PC-9 (cell line): Measurements from ENCODE around the gene ITGB5. TPM values are rescaled to one million over a fixed set of nuclear protein-coding genes. Genes with fewer than 3 reads are reported as not detected.

Experiments
- BruUV-seq: library from RNA; stranded (reverse); fragments of 400-500 nt; replicated peaks from 2 replicates; lab custom pipeline; 2021; lab: Mats Ljungman, UMichigan
- CTCF ChIA-PET: fragments of 300-600 bp; sonication (Branson Sonifier 250); formaldehyde crosslinking; loops from one replicate; lab custom pipeline; 2022; ENCODE audit warnings: antibody characterized with exemption; lab: Charles Lee
- POLR2A ChIA-PET: fragments of 300-600 bp; sonication (Branson Sonifier 250); formaldehyde crosslinking; loops from one replicate; lab custom pipeline; 2022; ENCODE audit warnings: antibody characterized with exemption; ENCODE audit not compliant: unreplicated experiment; lab: Charles Lee
- DNase-seq, 2 experiments: peaks; one replicate each; pipeline versions ENCODE4 v3.0.0 to v3.0.0-alpha.2; 2015 to 2022; ENCODE audit warnings: mixed read lengths in 1 of 2
- H2AFZ ChIP-seq: fragments of 200-600 bp; sonication (generic); 2 replicates; pipeline ENCODE4 v1.8.1; 2017; ENCODE audit warnings: antibody characterized with exemption
- H3F3A ChIP-seq: fragments of 200-600 bp; sonication (generic); 2 replicates; pipeline ENCODE4 v1.8.1; 2017; ENCODE audit warnings: antibody characterized with exemption, mild to moderate bottlenecking, low read depth; ENCODE audit not compliant: insufficient read depth
- H3K27ac ChIP-seq: fragments of 200-600 bp; sonication (generic); 2 replicates; pipeline ENCODE4 v1.6.1; 2016; ENCODE audit warnings: mixed run types
- H3K27me3 ChIP-seq: fragments of 200-600 bp; sonication (generic); 2 replicates; pipeline ENCODE4 v1.6.1; 2016; ENCODE audit warnings: low read depth, mixed run types; ENCODE audit not compliant: insufficient read depth
- H3K36me3 ChIP-seq: fragments of 200-600 bp; sonication (generic); 2 replicates; pipeline ENCODE4 v1.6.1; 2016; ENCODE audit warnings: low read depth, mixed run types
- H3K4me1 ChIP-seq: fragments of 200-600 bp; sonication (generic); replicated peaks from 2 replicates; pipeline ENCODE4 v1.6.1; 2016; ENCODE audit warnings: mixed run types; ENCODE audit not compliant: insufficient read depth
- H3K4me2 ChIP-seq: fragments of 200-600 bp; sonication (generic); 2 replicates; pipeline ENCODE4 v1.6.1; 2017; ENCODE audit warnings: mixed run types
- H3K4me3 ChIP-seq: fragments of 200-600 bp; sonication (generic); 2 replicates; pipeline ENCODE4 v1.6.1; 2016; ENCODE audit warnings: mixed run types
- H3K79me2 ChIP-seq: fragments of 200-600 bp; sonication (generic); 2 replicates; pipeline ENCODE4 v1.6.1; 2017; ENCODE audit warnings: low read depth, mixed run types
- H3K9me2 ChIP-seq: fragments of 200-600 bp; sonication (generic); 2 replicates; pipeline ENCODE4 v1.8.1; 2017; ENCODE audit warnings: mild to moderate bottlenecking; ENCODE audit not compliant: insufficient read depth
- H3K9me3 ChIP-seq: fragments of 200-600 bp; sonication (generic); 2 replicates; pipeline ENCODE4 v1.8.1; 2016; ENCODE audit warnings: low read depth; ENCODE audit not compliant: insufficient read depth
- H4K20me1 ChIP-seq: fragments of 200-600 bp; sonication (generic); 2 replicates; pipeline ENCODE4 v1.8.1; 2017; ENCODE audit not compliant: insufficient read depth
- CTCF ChIP-seq: fragments of 200-600 bp; sonication (generic); conservative IDR thresholded peaks from 2 replicates; pipeline ENCODE4 v1.6.1; 2017; ENCODE audit warnings: mixed run types, antibody characterized with exemption, mild to moderate bottlenecking, moderate library complexity
- EZH2 ChIP-seq: fragments of 200-600 bp; sonication (generic); IDR thresholded peaks from 2 replicates; pipeline ENCODE4 v1.8.0; 2017; ENCODE audit warnings: antibody characterized with exemption, low read depth
- intact Hi-C: fragments of 100-400 bp; cut with micrococcal nuclease; formaldehyde crosslinking; loops from one replicate; pipeline ENCODE4 v1.10.0; 2022; ENCODE audit not compliant: unreplicated experiment
- total RNA-seq: library from RNA; stranded (reverse); gene quantifications from 2 replicates; pipeline ENCODE4 v1.2.3, GENCODE V29; 2021

ITGB5 gene
- total RNA-seq, 1 experiment from 2014 or later, result 226 TPM

- Histone ChIP-seq H3K9me3 (no peaks in the 10 kb centered on the region), H3K9me2 (no peaks in the 10 kb centered on the region), H3K79me2 (peaks cover 80% of the 10 kb centered on the region), H3K4me1 (peaks cover 86% of the 10 kb centered on the region), H3K36me3 (peaks cover 14% of the 10 kb centered on the region; the same call in 1 of the 2 replicates), H3K4me3 (no peak overlapping the region), H4K20me1 (no peaks in the 10 kb centered on the region), H3K27ac (no peak overlapping the region), H3K4me2 (no peak overlapping the region), H3F3A (peaks cover 53% of the 10 kb centered on the region), H3K27me3 (no peaks in the 10 kb centered on the region), H2AFZ (no peak overlapping the region)
- no TSS peak for BruUV-seq
- ChIA-PET CTCF (interaction anchor here (0.6 kb wide), 1 partner anchor 123 kb away, joined by 13 read pairs; no protein-coding TSS in a partner anchor), POLR2A (no interaction called here)
- TF ChIP-seq CTCF, result no peak
- TF ChIP-seq EZH2, result no peak
- DNase-seq, result no peak
- intact Hi-C loops, result no loop called here
These were observed 5.0 kb downstream of the ITGB5 start for GRCh38 chr3:124881976-124882697.

- H3K9me3 ChIP-seq, result no peaks in the 10 kb centered on the region
- H2AFZ ChIP-seq, result no peak overlapping the region
- peak overlapping the region; percentile 85 for H3K27ac ChIP-seq
- H4K20me1 ChIP-seq, result no peaks in the 10 kb centered on the region
- no peaks in the 10 kb centered on the region for H3K9me2 ChIP-seq
- peaks cover 89% of the 10 kb centered on the region for H3K4me1 ChIP-seq
- H3K36me3 ChIP-seq, result peaks cover 9% of the 10 kb centered on the region; the same call in 1 of the 2 replicates
- no peak for DNase-seq
- H3K4me3 ChIP-seq, result no peak overlapping the region; the same call in 1 of the 2 replicates
- H3F3A ChIP-seq, result peaks cover 49% of the 10 kb centered on the region
- intact Hi-C loops, result loop anchor here (1.0 to 2.0 kb wide), 4 partner anchors 8 to 87 kb away; partner anchors contain the start of gene ITGB5
- TF ChIP-seq CTCF (no peak), EZH2 (no peak)
- H3K4me2 ChIP-seq, result peak overlapping the region; percentile 68
- peaks cover 86% of the 10 kb centered on the region for H3K79me2 ChIP-seq
- no peaks in the 10 kb centered on the region for H3K27me3 ChIP-seq
- no TSS peak for BruUV-seq
- ChIA-PET POLR2A (no interaction called here), CTCF (no interaction called here)
These were observed 7.9 kb downstream of the ITGB5 start for GRCh38 chr3:124879337-124879680.

GRCh38 chr3:124878561-124879336, 8.4 kb downstream of the ITGB5 start:
- no peaks in the 10 kb centered on the region for H3K27me3 ChIP-seq
- peak; percentile 80 to 98 for DNase-seq
- CTCF ChIA-PET, result no interaction called here
- H3K9me3 ChIP-seq, result no peaks in the 10 kb centered on the region
- no peaks in the 10 kb centered on the region for H3K9me2 ChIP-seq
- H3F3A ChIP-seq, result peaks cover 49% of the 10 kb centered on the region
- no TSS peak for BruUV-seq
- H4K20me1 ChIP-seq, result no peaks in the 10 kb centered on the region
- H2AFZ ChIP-seq, result no peak overlapping the region
- peak overlapping the region; percentile 68 for H3K4me2 ChIP-seq
- H3K27ac ChIP-seq, result peak overlapping the region; percentile 85
- peaks cover 86% of the 10 kb centered on the region for H3K79me2 ChIP-seq
- no peak for TF ChIP-seq CTCF
- TF ChIP-seq EZH2, result no peak
- H3K4me3 ChIP-seq, result peak overlapping the region; percentile 13; the same call in 1 of the 2 replicates
- H3K4me1 ChIP-seq, result peaks cover 84% of the 10 kb centered on the region
- intact Hi-C loops, result loop anchor here (1.0 to 2.0 kb wide), 5 partner anchors 9 to 86 kb away; partner anchors contain the start of gene ITGB5
- POLR2A ChIA-PET, result interaction anchor here (0.7 kb wide), 1 partner anchor 34 kb away, joined by 7 read pairs; no protein-coding TSS in a partner anchor
- 0 out of 2 replicates have a peak, but pooled peaks cover 9% of the 10 kb centered on the region for H3K36me3 ChIP-seq
